ENCODE results near the gene POPDC3. TPM values are rescaled to one million over a fixed set of nuclear protein-coding genes. Genes with fewer than 3 reads are reported as not detected.

Gene POPDC3
- total and polyA plus RNA-seq, 2 of the 4 experiments (the other 2 are of a cell fraction): 22.7 to 25.8 TPM

GRCh38 chr6:105111105-105111504 is 68.7 kb downstream of the POPDC3 start:
- BruUV-seq (replicated peaks): no TSS peak
- Histone ChIP-seq H3K14ac (replicated peaks; ENCODE audit: low read depth, low read length) (no peak overlapping the region), H3K27me3 (ENCODE audit: control insufficient read depth, insufficient read depth, low read length) (no peaks in the 10 kb centered on the region), H4K8ac (ENCODE audit: low read depth in 2 of 2, low read length in 2 of 2) (no peak overlapping the region), H3K36me3 (ENCODE audit: control insufficient read depth, insufficient read depth, low read length) (peaks cover 4% of the 10 kb centered on the region; the same call in 1 of the 2 replicates), H3K23ac (ENCODE audit: low read depth, low read length) (no peak overlapping the region), H3K4ac (ENCODE audit: low read depth, low read length) (no peak overlapping the region), H2AK9ac (replicated peaks; ENCODE audit: low read depth, low read length, poor library complexity) (no peak overlapping the region), H3K18ac (ENCODE audit: low read depth, low read length) (no peak overlapping the region), H2BK15ac (ENCODE audit: low read depth, low read length) (no peak overlapping the region), H2BK20ac (ENCODE audit: low read depth, low read length) (no peak overlapping the region), H4K20me1 (ENCODE audit: insufficient read depth, low read length) (no peaks in the 10 kb centered on the region; the same call in 1 of the 2 replicates), H3K27ac (ENCODE audit: insufficient read depth, low read length) (no peak overlapping the region), H3K9ac (ENCODE audit: low read depth, low read length) (no peak overlapping the region), H3K4me1 (ENCODE audit: control insufficient read depth, insufficient read depth, low read length) (peaks cover 2% of the 10 kb centered on the region; the same call in 1 of the 2 replicates), H2BK5ac (ENCODE audit: low read depth, low read length, poor library complexity, severe bottlenecking) (no peak overlapping the region), H2AK5ac (ENCODE audit: low read depth, low read length) (no peak overlapping the region), H4K5ac (ENCODE audit: low read depth, low read length) (no peak overlapping the region), H3K79me1 (ENCODE audit: low read depth in 1 of 2, low read length in 2 of 2) (peaks cover 0 to 3% of the 10 kb centered on the region in 2 experiments; a peak in 1 of 4 replicates), H3K4me3 (ENCODE audit: insufficient read depth, low read depth, low read length) (no peak overlapping the region), H2AFZ (replicated peaks; ENCODE audit: low read length, poor library complexity) (no peak overlapping the region), H4K91ac (ENCODE audit: insufficient read depth, low read depth, low read length) (no peak overlapping the region), H3K4me2 (ENCODE audit: low read depth, low read length) (no peak overlapping the region), H3K56ac (ENCODE audit: extremely low read depth, insufficient read depth, low read length) (no peak overlapping the region), H3K9me1 (ENCODE audit: insufficient read depth, low read length) (no peaks in the 10 kb centered on the region), H2BK120ac (ENCODE audit: low read depth, low read length) (no peak overlapping the region), H3K9me3 (ENCODE audit: control insufficient read depth, insufficient read depth, low read length) (no peaks in the 10 kb centered on the region)
- intact Hi-C loops (cut with micrococcal nuclease) (no loop called here), in situ Hi-C loops (cut with MboI; ENCODE audit: low sequenced_read_pairs) (no loop called here), dilution Hi-C loops (cut with HindIII; ENCODE audit: low sequenced_read_pairs, unreplicated experiment) (no loop called here)
- no CpG with 5 or more reads among the region's 3 CpGs for WGBS, 2 experiments (ENCODE audit: extremely low coverage in 2 of 2, insufficient read length in 1 of 2)
- ChIA-PET POLR2A (ENCODE audit: unreplicated experiment) (no interaction called here), CTCF (interaction anchor here (0.6 kb wide), 1 partner anchor 15 kb away, joined by 3 read pairs; no protein-coding TSS in a partner anchor)
- no peak for ATAC-seq (ENCODE audit: low read depth)
- DNase-seq: no peak
- TF ChIP-seq ELK1 (IDR thresholded peaks at IDR 0.05; ENCODE audit: borderline replicate concordance, low read depth, low read length): no peak
- no peak for TF ChIP-seq USF2 (IDR thresholded peaks at IDR 0.05; ENCODE audit: low read depth, low read length)
- no peak for TF ChIP-seq BHLHE40 (IDR thresholded peaks at IDR 0.05; ENCODE audit: low read depth, low read length)
- no peak for TF ChIP-seq CEBPB (IDR thresholded peaks at IDR 0.05; ENCODE audit: low read depth, low read length)

Data from IMR-90 (cell line).